Left lung (tissue), 10 donors: ENCODE measurements around the gene ZNF223. TPM values are rescaled to one million over a fixed set of nuclear protein-coding genes. Genes with fewer than 3 reads are reported as not detected.

Experiments used
- ATAC-seq: fragments of 200-7000 bp; cut with Tn5 transposase; one replicate; pipeline ENCODE4 v1.9.1; 2020; ENCODE audit warnings: moderate library complexity
- DNase-seq, 4 donors: peaks; one replicate each; pipeline ENCODE4 v3.0.0-alpha.2; 2013 to 2020
- H3K27ac ChIP-seq, 2 donors: fragments of 200-600 bp; sonication (generic) in 1 of 2; one replicate each; pipeline versions ENCODE4 v1.5.0 to v1.8.0; 2020 to 2021
- H3K27me3 ChIP-seq, 2 donors: fragments of 200-600 bp; sonication (generic) in 1 of 2; one replicate each; pipeline versions ENCODE4 v1.5.0 to v1.8.0; 2020 to 2021
- H3K36me3 ChIP-seq, 2 donors: fragments of 200-600 bp; sonication (generic) in 1 of 2; one replicate each; pipeline versions ENCODE4 v1.5.0 to v1.8.0; 2020 to 2021
- H3K4me1 ChIP-seq, 2 donors: fragments of 200-600 bp; one replicate each; pipeline ENCODE4 v1.8.0; 2021
- H3K4me3 ChIP-seq, 2 donors: fragments of 200-600 bp; sonication (generic) in 1 of 2; one replicate each; pipeline versions ENCODE4 v1.5.0 to v1.8.0; 2020 to 2021; ENCODE audit warnings: mild to moderate bottlenecking in 1 of 2
- H3K9me3 ChIP-seq, 2 donors: fragments of 200-600 bp; sonication (generic) in 1 of 2; one replicate each; pipeline versions ENCODE4 v1.5.0 to v1.8.0; 2020 to 2021
- intact Hi-C, 2 donors: fragments of 100-400 bp; cut with DNase I; formaldehyde crosslinking; loops; one replicate each; pipeline versions ENCODE4 v1.11.2 to v1.14.2; 2022
- polyA plus RNA-seq, 6 donors: library from polyadenylated mRNA; unstranded; fragments of 120-200 nt; gene quantifications; one replicate each; pipeline ENCODE4 v1.2.1, GENCODE V29; 2013; ENCODE audit not compliant: insufficient read length in 6 of 6
- total RNA-seq, 2 donors: library from RNA; stranded (reverse); fragmentation: NEBNext Ultra II Directional; extraction: Animal tissue kit (Norgen Biotek cat#: 25700); gene quantifications; one replicate each; pipeline ENCODE4 v1.2.1, GENCODE V29; 2021
- TF ChIP-seq, protein P1 (sequence below), 2 donors: fragments of 200-600 bp; sonication (generic) in 1 of 2; IDR thresholded peaks; one replicate each; pipeline versions ENCODE4 v1.5.0 to v1.8.0; 2021; ENCODE audit warnings: antibody characterized with exemption in 2 of 2
- donor health status: DM: no; HTN: yes; CAD: no.
- donor health status: DM: no; HTN: no; CAD: no.

ZNF223 gene
- total and polyA plus RNA-seq, 8 donors, result 5.0 to 16.1 (median 13.6) TPM

DNA sequence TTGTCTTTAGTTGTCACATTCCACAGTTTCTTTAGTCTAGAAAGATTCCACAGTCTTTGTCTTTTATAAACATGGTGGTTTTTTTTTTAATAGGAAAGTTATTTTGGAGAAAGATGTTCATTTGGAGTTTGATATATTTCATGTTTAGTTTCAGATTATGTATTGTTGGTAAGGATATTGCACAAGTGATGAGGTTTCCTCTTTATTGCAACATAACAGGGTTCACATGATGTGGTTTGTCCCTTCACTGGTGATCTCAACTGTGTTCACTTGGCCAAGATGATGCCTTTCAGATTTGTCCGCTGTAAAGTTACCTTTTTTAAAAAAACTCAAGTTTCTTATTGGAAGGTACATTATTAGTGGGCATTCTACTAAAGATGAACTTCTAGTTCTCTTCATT, 45.9 kb upstream of the ZNF223 start:
- TF ChIP-seq, protein P1, sequence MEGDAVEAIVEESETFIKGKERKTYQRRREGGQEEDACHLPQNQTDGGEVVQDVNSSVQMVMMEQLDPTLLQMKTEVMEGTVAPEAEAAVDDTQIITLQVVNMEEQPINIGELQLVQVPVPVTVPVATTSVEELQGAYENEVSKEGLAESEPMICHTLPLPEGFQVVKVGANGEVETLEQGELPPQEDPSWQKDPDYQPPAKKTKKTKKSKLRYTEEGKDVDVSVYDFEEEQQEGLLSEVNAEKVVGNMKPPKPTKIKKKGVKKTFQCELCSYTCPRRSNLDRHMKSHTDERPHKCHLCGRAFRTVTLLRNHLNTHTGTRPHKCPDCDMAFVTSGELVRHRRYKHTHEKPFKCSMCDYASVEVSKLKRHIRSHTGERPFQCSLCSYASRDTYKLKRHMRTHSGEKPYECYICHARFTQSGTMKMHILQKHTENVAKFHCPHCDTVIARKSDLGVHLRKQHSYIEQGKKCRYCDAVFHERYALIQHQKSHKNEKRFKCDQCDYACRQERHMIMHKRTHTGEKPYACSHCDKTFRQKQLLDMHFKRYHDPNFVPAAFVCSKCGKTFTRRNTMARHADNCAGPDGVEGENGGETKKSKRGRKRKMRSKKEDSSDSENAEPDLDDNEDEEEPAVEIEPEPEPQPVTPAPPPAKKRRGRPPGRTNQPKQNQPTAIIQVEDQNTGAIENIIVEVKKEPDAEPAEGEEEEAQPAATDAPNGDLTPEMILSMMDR (IDR thresholded peaks at IDR 0.05), result no peak
- Histone ChIP-seq H3K4me1 (peaks cover 3 to 35% of the 10 kb centered on the region in 2 donors), H3K9me3 (peaks cover 0 to 48% of the 10 kb centered on the region in 2 donors), H3K4me3 (no peak overlapping the region), H3K36me3 (peaks cover 4 to 45% of the 10 kb centered on the region in 2 donors), H3K27me3 (no peaks in the 10 kb centered on the region), H3K27ac (peak overlapping the region in 1 of 2 donors; percentile 66)
- intact Hi-C loops, result no loop called here
- ATAC-seq (no peak), DNase-seq (no peak)

DNA sequence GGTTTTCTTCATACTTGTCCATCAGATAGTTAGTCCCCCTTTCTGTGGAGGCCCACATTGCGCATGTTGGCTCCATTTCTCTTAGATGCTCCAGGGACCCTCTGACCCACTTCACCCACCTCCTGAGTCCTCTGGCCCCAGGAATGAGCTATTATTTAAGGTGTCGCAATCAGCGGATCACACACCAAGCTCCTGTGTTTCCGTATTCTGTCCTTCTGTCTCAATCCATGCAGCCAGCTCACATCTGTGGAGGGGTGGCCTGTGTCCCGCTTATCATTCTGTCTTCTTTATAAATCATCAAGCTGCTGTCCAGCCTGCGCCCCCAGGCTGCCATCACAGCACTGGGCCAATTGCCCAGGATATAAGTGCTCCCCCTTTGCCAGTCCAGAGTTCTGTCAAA, 44.4 kb upstream of the ZNF223 start:
- peaks cover 0 to 29% of the 10 kb centered on the region in 2 donors for H3K4me1 ChIP-seq
- no peak overlapping the region for H3K4me3 ChIP-seq
- TF ChIP-seq, protein P1 (IDR thresholded peaks at IDR 0.05), result no peak
- H3K9me3 ChIP-seq, result peaks cover 0 to 63% of the 10 kb centered on the region in 2 donors
- H3K27me3 ChIP-seq, result no peaks in the 10 kb centered on the region
- H3K36me3 ChIP-seq, result peaks cover 4 to 60% of the 10 kb centered on the region in 2 donors
- ATAC-seq, result no peak
- DNase-seq, result no peak
- H3K27ac ChIP-seq, result no peak overlapping the region
- intact Hi-C loops, result no loop called here

DNA sequence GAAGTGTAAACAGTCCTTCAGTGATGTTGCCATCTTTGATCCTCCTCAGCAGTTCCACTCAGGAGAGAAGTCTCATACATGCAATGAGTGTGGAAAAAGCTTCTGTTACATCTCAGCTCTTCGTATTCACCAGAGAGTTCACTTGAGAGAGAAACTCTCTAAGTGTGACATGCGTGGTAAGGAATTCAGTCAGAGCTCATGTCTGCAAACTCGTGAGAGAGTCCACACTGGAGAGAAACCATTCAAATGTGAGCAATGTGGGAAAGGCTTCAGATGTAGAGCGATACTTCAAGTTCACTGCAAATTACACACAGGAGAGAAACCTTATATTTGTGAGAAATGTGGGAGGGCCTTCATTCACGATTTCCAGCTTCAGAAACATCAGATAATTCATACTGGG, 41.4 kb upstream of the ZNF223 start:
- no peak overlapping the region for H3K27ac ChIP-seq
- no peaks in the 10 kb centered on the region for H3K27me3 ChIP-seq
- TF ChIP-seq, protein P1 (IDR thresholded peaks at IDR 0.05), result no peak
- intact Hi-C loops, result no loop called here
- ATAC-seq (no peak), DNase-seq (no peak)
- peaks cover 0 to 93% of the 10 kb centered on the region in 2 donors for H3K9me3 ChIP-seq
- H3K4me1 ChIP-seq, result peaks cover 0 to 9% of the 10 kb centered on the region in 2 donors
- peaks cover 4 to 65% of the 10 kb centered on the region in 2 donors for H3K36me3 ChIP-seq
- H3K4me3 ChIP-seq, result no peak overlapping the region

DNA sequence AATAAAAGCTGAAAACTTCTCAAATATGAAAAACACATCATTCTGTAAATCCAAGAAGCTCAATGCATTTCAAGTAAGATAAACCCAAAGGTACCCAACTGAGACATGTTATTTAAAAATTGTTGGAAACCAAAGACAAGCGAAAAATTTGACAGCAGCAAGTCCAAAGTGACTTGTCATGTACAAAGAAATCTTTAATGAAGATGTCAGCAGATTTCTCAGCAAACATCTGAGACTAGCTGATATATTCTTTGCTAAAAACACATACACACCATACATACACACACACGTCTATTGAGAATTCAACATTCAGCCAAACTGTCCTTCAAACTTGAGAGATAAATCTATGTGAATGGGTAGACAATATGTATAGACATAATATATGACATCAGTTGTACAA, 32.3 kb upstream of the ZNF223 start:
- H3K27ac ChIP-seq, result no peak overlapping the region
- intact Hi-C loops, result no loop called here
- TF ChIP-seq, protein P1 (IDR thresholded peaks at IDR 0.05), result no peak
- ATAC-seq, result no peak
- H3K4me1 ChIP-seq, result no peaks in the 10 kb centered on the region
- H3K36me3 ChIP-seq, result no peaks in the 10 kb centered on the region
- peaks cover 0 to 38% of the 10 kb centered on the region in 2 donors for H3K9me3 ChIP-seq
- H3K27me3 ChIP-seq, result no peaks in the 10 kb centered on the region
- H3K4me3 ChIP-seq, result no peak overlapping the region
- no peak for DNase-seq

DNA sequence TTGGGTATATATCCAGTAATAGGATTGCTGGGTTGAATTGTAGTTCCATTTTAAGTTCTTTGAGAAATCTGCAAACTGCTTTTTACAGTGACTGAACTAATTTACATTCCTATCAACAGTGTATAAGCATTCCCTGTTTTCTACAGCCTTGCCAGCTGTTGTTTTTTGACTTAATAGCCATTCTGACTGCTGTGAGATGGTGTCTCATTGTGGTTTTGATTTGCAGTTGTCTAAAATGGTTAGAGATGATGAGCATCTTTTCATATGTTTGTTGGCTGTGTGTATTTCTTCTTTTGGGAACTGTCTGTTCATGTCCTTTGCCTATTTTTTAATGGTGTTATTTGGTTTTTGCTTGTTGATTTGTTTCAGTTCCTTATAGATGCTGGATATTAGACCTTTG, 30.6 kb upstream of the ZNF223 start:
- Histone ChIP-seq H3K27ac (no peak overlapping the region), H3K27me3 (no peaks in the 10 kb centered on the region), H3K9me3 (peaks cover 0 to 20% of the 10 kb centered on the region in 2 donors), H3K36me3 (no peaks in the 10 kb centered on the region), H3K4me1 (peaks cover 5 to 6% of the 10 kb centered on the region in 2 donors), H3K4me3 (no peak overlapping the region)
- ATAC-seq (no peak), DNase-seq (no peak)
- TF ChIP-seq, protein P1 (IDR thresholded peaks at IDR 0.05), result no peak
- intact Hi-C loops, result no loop called here
